Measurements from ENCODE around the gene MRPS30. TPM values are rescaled to one million over a fixed set of nuclear protein-coding genes. Genes with fewer than 3 reads are reported as not detected.
A peak's percentile ranks its signal among the peaks of the same experiment; 100 is the strongest.

Gene MRPS30
- total RNA-seq, 2 experiments from 2014 or later = 64.3 to 85.8 TPM

DNA sequence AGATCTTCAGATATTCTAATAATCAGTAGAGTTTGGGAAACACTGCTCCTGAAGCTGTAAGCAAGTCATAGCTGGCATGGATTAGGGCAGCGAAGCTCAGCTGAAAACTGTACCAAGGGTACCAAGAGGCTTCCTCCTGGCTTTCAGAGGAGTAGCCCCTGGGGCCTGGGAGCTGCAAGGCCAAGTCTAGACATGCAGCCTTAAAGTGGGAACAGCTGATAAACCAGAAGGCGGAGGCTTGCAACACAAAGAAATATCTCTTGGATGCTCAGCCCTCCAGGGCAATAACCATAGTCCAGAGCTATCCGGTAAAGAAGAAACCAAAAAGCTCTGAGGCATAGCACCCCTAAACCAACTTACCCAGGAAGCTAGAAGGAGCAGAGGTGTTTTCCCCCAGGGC lies 51.5 kb downstream of the MRPS30 start:
- BruUV-seq (replicated peaks) = no TSS peak
- H3K79me2 ChIP-seq (ENCODE audit: insufficient read depth, low read depth, low read length) = no peaks in the 10 kb centered on the region
- intact Hi-C loops (cut with micrococcal nuclease; ENCODE audit: unreplicated experiment) = no loop called here
- no peaks in the 10 kb centered on the region for H3K9me2 ChIP-seq (ENCODE audit: insufficient read depth, low read length)
- H2AFZ ChIP-seq (ENCODE audit: low read length) = no peak overlapping the region
- no peaks in the 10 kb centered on the region for H3K36me3 ChIP-seq (ENCODE audit: insufficient read depth, low read length)
- no peak for DNase-seq (ENCODE audit: low spot score)
- no peak overlapping the region for H3K27ac ChIP-seq (ENCODE audit: low read depth, low read length, poor library complexity, severe bottlenecking)
- no peaks in the 10 kb centered on the region for H3K4me1 ChIP-seq (ENCODE audit: insufficient read depth, low read length, poor library complexity, severe bottlenecking)
- CTCF ChIA-PET (ENCODE audit: unreplicated experiment) = no interaction called here
- TF ChIP-seq EZH2phosphoT487 (IDR thresholded peaks at IDR 0.05; ENCODE audit: borderline replicate concordance, low read depth, low read length) = no peak
- TF ChIP-seq, protein P1, sequence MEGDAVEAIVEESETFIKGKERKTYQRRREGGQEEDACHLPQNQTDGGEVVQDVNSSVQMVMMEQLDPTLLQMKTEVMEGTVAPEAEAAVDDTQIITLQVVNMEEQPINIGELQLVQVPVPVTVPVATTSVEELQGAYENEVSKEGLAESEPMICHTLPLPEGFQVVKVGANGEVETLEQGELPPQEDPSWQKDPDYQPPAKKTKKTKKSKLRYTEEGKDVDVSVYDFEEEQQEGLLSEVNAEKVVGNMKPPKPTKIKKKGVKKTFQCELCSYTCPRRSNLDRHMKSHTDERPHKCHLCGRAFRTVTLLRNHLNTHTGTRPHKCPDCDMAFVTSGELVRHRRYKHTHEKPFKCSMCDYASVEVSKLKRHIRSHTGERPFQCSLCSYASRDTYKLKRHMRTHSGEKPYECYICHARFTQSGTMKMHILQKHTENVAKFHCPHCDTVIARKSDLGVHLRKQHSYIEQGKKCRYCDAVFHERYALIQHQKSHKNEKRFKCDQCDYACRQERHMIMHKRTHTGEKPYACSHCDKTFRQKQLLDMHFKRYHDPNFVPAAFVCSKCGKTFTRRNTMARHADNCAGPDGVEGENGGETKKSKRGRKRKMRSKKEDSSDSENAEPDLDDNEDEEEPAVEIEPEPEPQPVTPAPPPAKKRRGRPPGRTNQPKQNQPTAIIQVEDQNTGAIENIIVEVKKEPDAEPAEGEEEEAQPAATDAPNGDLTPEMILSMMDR (conservative IDR thresholded peaks at IDR 0.05; ENCODE audit: low read length) = no peak
- no peaks in the 10 kb centered on the region for H3K9me3 ChIP-seq (ENCODE audit: low read length)
- no peaks in the 10 kb centered on the region for H4K20me1 ChIP-seq (ENCODE audit: insufficient read depth, low read length)
- H3K4me3 ChIP-seq (ENCODE audit: low read depth, low read length, poor library complexity, severe bottlenecking) = no peak overlapping the region
- POLR2A ChIA-PET = interaction anchor here (0.7 kb wide), 1 partner anchor 11 kb away, joined by 3 read pairs; no protein-coding TSS in a partner anchor
- H3K4me2 ChIP-seq (ENCODE audit: low read length) = no peak overlapping the region

DNA sequence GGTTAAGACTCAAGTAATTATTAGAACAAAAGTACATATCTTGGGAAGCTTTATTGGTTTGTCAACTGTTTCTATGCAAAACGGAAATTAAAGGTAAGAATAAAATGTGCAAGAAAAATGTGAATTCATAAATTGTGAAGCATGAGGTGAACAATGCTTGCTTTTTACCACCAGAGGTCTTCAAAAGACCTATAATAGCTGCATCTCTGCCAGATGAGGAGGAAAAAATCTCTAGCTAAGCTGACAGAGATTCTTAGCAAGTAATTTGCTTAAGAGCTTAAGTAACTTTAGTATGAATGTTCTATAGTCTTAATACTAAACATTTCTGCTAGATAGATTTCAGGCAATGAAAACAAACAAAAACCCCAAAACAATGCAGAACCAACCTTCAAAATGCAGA lies 54.1 kb downstream of the MRPS30 start:
- no peak overlapping the region for H3K4me2 ChIP-seq (ENCODE audit: low read length)
- intact Hi-C loops (cut with micrococcal nuclease; ENCODE audit: unreplicated experiment) = no loop called here
- no peaks in the 10 kb centered on the region for H3K9me3 ChIP-seq (ENCODE audit: low read length)
- H3K79me2 ChIP-seq (ENCODE audit: insufficient read depth, low read depth, low read length) = no peaks in the 10 kb centered on the region
- no TSS peak for BruUV-seq (replicated peaks)
- POLR2A ChIA-PET = interaction anchor here (0.9 to 1.1 kb wide), 2 partner anchors 9 to 11 kb away, joined by 4 read pairs; no protein-coding TSS in a partner anchor
- no peaks in the 10 kb centered on the region for H3K9me2 ChIP-seq (ENCODE audit: insufficient read depth, low read length)
- no peak overlapping the region for H3K4me3 ChIP-seq (ENCODE audit: low read depth, low read length, poor library complexity, severe bottlenecking)
- H3K27ac ChIP-seq (ENCODE audit: low read depth, low read length, poor library complexity, severe bottlenecking) = no peak overlapping the region
- no peaks in the 10 kb centered on the region for H4K20me1 ChIP-seq (ENCODE audit: insufficient read depth, low read length)
- TF ChIP-seq, protein P1 (conservative IDR thresholded peaks at IDR 0.05; ENCODE audit: low read length) = peak; percentile 65
- no peak for TF ChIP-seq EZH2phosphoT487 (IDR thresholded peaks at IDR 0.05; ENCODE audit: borderline replicate concordance, low read depth, low read length)
- no peaks in the 10 kb centered on the region for H3K36me3 ChIP-seq (ENCODE audit: insufficient read depth, low read length)
- DNase-seq (ENCODE audit: low spot score) = peak; percentile 5
- CTCF ChIA-PET (ENCODE audit: unreplicated experiment) = no interaction called here
- H3K4me1 ChIP-seq (ENCODE audit: insufficient read depth, low read length, poor library complexity, severe bottlenecking) = no peaks in the 10 kb centered on the region
- H2AFZ ChIP-seq (ENCODE audit: low read length) = no peak overlapping the region
